AG04449 (cell line): ENCODE results near the gene ZSCAN25.
"Not testable (repeated sequence)": the region's sequence is repeated elsewhere in the genome, so short reads cannot be mapped to it uniquely, and the experiment has no call there.

Source experiments
- CTCF ChIA-PET: fragments of 350-600 bp; formaldehyde crosslinking; extraction: SDS; loops from one replicate; lab custom pipeline; 2021; ENCODE audit warnings: antibody characterized with exemption; lab: Yijun Ruan, JAX
- POLR2A ChIA-PET: fragments of 400-600, 350-600 bp; formaldehyde crosslinking; extraction: SDS; loops from one replicate; lab custom pipeline; 2020; ENCODE audit warnings: antibody characterized with exemption, inconsistent platforms; lab: Yijun Ruan, JAX
- DNase-seq: peaks from one replicate; pipeline ENCODE4 v3.0.0-alpha.2; 2010; ENCODE audit warnings: low read depth, low spot score
- H3K4me3 ChIP-seq: 2 replicates; pipeline ENCODE4 v1.5.1; 2011; ENCODE audit warnings: low read depth, mild to moderate bottlenecking, control low read depth, low read length
- CTCF ChIP-seq: IDR thresholded peaks from one replicate; pipeline ENCODE4 v1.5.1; 2011; ENCODE audit warnings: mild to moderate bottlenecking, moderate library complexity, low read length, control low read depth, inconsistent platforms; ENCODE audit not compliant: insufficient read depth; ENCODE audit errors: missing control alignments

The ZSCAN25 gene

GRCh38 chr7:99648843-99649242, 32.1 kb downstream of the ZSCAN25 start:
- CTCF ChIA-PET: no interaction called here
- no peak for DNase-seq
- POLR2A ChIA-PET: no interaction called here
- no peak for TF ChIP-seq CTCF
- no peak overlapping the region for H3K4me3 ChIP-seq

- no peak for DNase-seq
- no peak for TF ChIP-seq CTCF
- no peak overlapping the region for H3K4me3 ChIP-seq
- ChIA-PET POLR2A (no interaction called here), CTCF (interaction anchor here (0.6 kb wide), 1 partner anchor 342 kb away, joined by 3 read pairs; no protein-coding TSS in a partner anchor)
These were observed 34.5 kb downstream of the ZSCAN25 start for GRCh38 chr7:99651290-99651689.

- H3K4me3 ChIP-seq: no peak overlapping the region
- no peak for DNase-seq
- ChIA-PET POLR2A (no interaction called here), CTCF (no interaction called here)
- no peak for TF ChIP-seq CTCF
These were observed 35.9 kb downstream of the ZSCAN25 start for GRCh38 chr7:99652671-99653070.

- POLR2A ChIA-PET, CTCF ChIA-PET, DNase-seq, H3K4me3 ChIP-seq: not testable (repeated sequence)
These were observed 36.5 kb downstream of the ZSCAN25 start for GRCh38 chr7:99653269-99653668.

GRCh38 chr7:99653754-99654153, 37.0 kb downstream of the ZSCAN25 start:
- CTCF ChIA-PET: no interaction called here
- DNase-seq: no peak
- POLR2A ChIA-PET: no interaction called here
- no peak for TF ChIP-seq CTCF
- H3K4me3 ChIP-seq: no peak overlapping the region

GRCh38 chr7:99654626-99655025, 37.9 kb downstream of the ZSCAN25 start:
- H3K4me3 ChIP-seq, CTCF ChIA-PET, POLR2A ChIA-PET, DNase-seq: not testable (repeated sequence)

- POLR2A ChIA-PET, CTCF ChIA-PET, DNase-seq, H3K4me3 ChIP-seq: not testable (repeated sequence)
These were observed 41.1 kb downstream of the ZSCAN25 start for GRCh38 chr7:99657879-99658278.

- ChIA-PET POLR2A (no interaction called here), CTCF (no interaction called here)
- H3K4me3 ChIP-seq: no peak overlapping the region
- no peak for TF ChIP-seq CTCF
- no peak for DNase-seq
These were observed 48.7 kb downstream of the ZSCAN25 start for GRCh38 chr7:99665312-99666012.
